ENCODE measurements around the gene CFAP221.
A peak's percentile ranks its signal among the peaks of the same experiment; 100 is the strongest.

The CFAP221 gene

GRCh38 chr2:119702918-119703401 lies 158.7 kb downstream of the CFAP221 start:
- peak; percentile 72 to 78 for DNase-seq

GRCh38 chr2:119703526-119703925 lies 159.3 kb downstream of the CFAP221 start:
- DNase-seq = no peak

GRCh38 chr2:119704670-119705120 lies 160.4 kb downstream of the CFAP221 start:
- DNase-seq = peak in 1 of 2 experiments; percentile 30

- DNase-seq = no peak
Measured at GRCh38 chr2:119706221-119706620, 162.0 kb downstream of the CFAP221 start.
